LNCaP clone FGC (cell line): ENCODE data around the gene COL18A1.

Experiments
- DNase-seq: peaks from one replicate; pipeline ENCODE4 v3.0.0-alpha.2; 2011; ENCODE audit warnings: low read depth
- H3K4me3 ChIP-seq: 2 replicates; pipeline ENCODE4 v1.5.1; 2011; ENCODE audit warnings: mild to moderate bottlenecking, low read depth, low read length, control low read depth
- TF ChIP-seq, protein P1 (sequence below): IDR thresholded peaks from 2 replicates; pipeline ENCODE4 v1.5.1; 2012; ENCODE audit warnings: mild to moderate bottlenecking; ENCODE audit not compliant: control insufficient read depth, insufficient read depth; ENCODE audit errors: extremely low read depth

Gene COL18A1

DNA sequence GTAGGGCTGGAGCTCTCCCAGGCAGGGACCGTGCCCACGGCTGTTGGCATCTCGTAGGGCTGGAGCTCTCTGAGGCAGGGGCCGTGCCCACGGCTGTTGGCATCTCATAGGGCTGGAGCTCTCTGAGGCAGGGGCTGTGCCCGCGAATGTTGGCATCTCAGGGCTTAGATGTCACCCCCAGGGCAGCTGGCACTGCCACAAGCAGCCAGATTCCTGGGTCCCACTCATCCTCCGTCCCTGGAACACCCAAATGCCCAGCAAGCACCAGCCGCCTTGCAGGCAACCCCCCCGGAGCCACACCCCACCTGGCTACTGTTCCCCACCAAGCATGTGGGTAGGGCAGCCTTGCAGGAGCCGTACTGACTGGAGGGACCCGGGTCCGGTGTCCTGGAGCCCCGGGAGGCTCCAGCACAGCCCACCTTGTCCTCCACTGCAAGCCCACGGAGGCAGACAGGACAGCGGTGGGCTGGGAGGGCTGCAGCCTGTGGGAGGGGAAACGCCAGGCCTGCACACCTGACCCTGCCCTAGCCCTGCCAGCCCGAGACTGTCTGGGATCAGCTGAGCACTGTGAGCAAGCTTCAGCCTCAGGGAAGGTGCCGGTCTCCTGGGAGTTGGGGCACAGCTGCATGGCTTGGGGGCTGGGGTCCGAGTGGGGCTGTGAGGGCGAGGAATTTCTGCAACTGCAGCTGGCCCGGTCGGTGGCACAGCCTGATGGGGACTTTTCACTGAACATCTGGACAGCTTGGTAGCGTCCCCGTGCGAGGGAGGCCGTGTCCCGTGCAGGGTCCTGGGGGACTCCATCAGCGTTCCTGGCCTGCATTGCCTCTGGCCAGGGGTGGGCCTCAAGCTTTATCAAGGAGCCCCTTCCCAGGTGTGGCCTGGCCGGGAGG, 53.6 kb downstream of the COL18A1 start:
- H3K4me3 ChIP-seq: no peak overlapping the region
- TF ChIP-seq, protein P1, sequence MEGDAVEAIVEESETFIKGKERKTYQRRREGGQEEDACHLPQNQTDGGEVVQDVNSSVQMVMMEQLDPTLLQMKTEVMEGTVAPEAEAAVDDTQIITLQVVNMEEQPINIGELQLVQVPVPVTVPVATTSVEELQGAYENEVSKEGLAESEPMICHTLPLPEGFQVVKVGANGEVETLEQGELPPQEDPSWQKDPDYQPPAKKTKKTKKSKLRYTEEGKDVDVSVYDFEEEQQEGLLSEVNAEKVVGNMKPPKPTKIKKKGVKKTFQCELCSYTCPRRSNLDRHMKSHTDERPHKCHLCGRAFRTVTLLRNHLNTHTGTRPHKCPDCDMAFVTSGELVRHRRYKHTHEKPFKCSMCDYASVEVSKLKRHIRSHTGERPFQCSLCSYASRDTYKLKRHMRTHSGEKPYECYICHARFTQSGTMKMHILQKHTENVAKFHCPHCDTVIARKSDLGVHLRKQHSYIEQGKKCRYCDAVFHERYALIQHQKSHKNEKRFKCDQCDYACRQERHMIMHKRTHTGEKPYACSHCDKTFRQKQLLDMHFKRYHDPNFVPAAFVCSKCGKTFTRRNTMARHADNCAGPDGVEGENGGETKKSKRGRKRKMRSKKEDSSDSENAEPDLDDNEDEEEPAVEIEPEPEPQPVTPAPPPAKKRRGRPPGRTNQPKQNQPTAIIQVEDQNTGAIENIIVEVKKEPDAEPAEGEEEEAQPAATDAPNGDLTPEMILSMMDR: no peak
- DNase-seq: no peak

DNA sequence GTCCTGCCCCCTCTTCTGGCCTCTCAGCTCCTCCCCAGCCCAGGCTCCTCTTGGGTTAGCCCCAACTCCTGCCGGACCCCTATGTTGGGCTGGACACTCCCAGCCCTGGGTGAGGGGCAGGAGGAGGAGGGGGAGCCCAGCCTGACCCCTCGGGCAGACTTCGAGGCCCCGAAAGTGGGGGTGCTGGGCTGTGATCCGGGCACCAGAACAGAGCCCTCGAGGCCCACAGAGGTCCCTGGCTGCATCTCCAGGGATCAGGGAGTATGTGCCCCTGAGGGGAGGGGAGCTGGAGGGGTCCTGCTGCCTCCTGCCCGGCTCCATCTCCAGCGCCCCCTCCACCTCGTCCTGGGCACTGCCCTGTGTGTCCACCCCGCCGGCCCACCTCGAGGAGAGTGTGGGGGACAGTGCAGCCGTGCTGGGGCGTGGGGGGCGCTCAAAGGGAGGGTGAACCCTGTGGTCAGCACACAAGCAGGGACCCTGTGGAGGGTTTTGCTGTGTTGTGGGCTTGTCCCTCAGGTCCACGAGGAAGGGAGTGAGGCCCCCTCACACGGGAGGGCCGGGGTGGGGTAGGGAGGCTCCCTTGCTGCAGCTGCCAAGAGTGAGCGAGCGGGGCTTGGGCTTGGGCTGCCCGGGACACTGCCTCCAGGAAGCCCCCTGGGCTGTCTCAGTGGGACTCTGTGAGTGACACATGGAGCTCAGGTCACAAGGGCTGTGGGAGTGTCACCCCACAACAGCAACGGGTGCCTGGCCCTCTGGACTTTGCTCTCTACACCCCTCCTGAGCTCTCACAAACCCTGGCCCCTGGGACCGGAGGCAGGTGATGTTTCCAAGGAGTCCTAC, 54.4 kb downstream of the COL18A1 start:
- no peak for DNase-seq
- H3K4me3 ChIP-seq: no peak overlapping the region
- TF ChIP-seq, protein P1: no peak

DNA sequence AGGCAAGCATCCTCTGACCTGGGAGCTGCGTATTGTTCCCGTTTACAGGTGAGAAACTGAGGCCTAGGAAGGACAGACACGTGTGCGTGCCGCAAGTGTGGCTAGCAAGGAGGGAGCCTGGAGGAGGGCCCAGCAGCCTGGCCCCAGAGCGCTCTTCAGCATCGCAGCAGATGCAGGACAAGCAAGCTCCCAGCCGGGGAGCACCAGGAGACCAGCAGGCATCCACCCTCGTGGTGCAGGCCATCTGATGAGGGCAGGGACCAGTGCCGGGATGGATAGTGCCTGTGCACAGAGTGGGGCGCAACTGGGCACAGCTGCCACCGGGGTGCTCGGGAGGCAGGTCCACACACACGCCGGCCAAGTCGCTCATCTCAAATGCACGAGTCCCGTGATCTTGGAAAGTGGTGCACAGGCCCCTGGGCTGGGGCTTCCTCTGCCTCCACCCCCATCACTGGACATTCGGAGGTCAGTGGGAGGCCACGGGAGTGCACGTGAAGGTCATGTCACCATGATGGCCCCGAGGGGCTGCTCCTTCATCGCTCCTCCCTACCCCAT, 55.1 kb downstream of the COL18A1 start:
- TF ChIP-seq, protein P1: no peak
- DNase-seq: no peak
- H3K4me3 ChIP-seq: no peak overlapping the region

DNA sequence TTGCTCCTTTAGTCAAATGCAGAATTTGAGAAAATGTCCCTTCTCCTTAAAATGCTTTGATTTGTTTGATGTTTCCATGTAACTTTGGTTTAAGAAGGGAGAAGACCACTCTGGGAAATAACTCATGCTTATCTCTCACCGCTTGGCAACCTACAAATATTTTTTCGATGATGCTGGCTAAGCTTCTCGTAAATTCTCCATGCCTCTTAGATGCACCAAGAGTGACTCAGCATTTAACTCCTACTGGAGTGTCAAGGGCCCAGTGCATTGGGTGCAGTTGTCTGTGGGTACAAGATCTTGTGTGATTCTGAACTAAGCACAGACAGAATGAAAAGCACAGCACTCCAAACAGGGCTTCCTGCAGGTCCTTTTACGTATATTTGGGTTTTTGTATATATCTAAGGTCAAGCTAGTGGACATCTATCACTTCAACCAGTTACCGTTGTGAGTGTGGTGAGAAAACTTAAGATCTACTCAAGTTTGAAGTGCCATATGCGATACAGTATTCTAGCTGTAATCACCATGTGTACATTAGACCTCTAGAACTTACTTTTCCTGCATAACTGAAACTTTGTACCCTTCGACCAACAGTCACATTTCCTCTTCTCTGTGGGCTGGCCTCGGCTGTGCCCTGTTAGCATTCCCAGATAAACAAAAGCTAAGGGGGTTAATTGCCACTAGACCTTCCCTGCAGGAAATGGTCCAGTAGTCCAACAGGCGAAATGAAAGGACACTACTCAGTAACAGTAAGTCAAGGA, 55.8 kb downstream of the COL18A1 start:
- no peak for DNase-seq
- no peak overlapping the region for H3K4me3 ChIP-seq
- TF ChIP-seq, protein P1: no peak

DNA sequence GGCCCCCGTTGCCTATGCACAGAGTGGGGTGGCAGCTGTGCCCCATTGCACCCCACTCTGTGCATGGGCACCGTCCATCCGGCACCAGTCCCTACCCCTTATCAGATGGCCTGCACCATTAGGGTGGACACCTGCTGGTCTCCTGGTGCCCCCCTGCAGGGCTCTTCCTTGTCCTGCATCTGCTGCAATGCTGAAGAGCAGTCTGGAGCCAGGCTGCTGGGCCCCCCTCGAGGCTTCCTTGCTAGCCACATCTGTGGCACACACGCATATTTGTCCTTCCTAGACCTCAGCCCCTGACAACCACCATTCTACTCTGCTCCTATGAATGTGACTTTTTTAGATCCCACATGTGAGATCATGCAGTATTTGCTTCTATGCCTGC, 56.4 kb downstream of the COL18A1 start:
- TF ChIP-seq, protein P1: no peak
- no peak overlapping the region for H3K4me3 ChIP-seq
- DNase-seq: no peak

DNA sequence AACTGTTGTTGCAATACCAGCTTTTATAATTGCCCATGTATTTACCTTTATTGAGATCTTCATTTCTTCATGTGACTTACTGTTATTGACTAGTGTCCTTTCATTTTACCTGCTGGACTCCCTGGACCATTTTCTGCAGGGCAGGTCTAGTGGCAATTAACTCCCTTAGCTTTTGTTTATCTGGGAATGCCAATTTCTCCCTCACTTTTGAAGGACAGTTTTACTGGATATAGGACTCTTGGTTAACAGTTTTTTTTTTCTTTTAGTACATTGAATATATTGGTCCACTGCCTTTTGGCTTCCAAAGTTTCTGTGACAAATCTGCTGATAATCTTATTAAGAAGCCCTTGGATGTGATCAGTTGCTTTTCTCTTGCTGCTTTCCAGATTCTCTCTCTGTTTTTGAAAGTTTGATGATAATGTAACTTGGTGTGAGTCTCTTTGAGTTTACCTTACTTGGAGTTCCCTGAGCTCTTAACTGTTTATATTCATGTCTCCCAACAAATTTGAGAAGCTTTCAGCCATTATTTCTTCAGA, 56.9 kb downstream of the COL18A1 start:
- no peak for DNase-seq
- TF ChIP-seq, protein P1: no peak
- H3K4me3 ChIP-seq: no peak overlapping the region
